Glutamatergic neuron (in vitro differentiated cells): ENCODE results near the gene NOP9. TPM values are rescaled to one million over a fixed set of nuclear protein-coding genes. Genes with fewer than 3 reads are reported as not detected.

Source experiments
- DNase-seq: peaks from one replicate; pipeline ENCODE4 v3.0.0; 2022
- H3K27ac Mint-ChIP-seq: one replicate; pipeline ENCODE4 v1.8.0; 2020; ENCODE audit warnings: mild to moderate bottlenecking, mixed read lengths, inconsistent platforms; ENCODE audit not compliant: unreplicated experiment
- H3K27me3 Mint-ChIP-seq: one replicate; pipeline ENCODE4 v1.8.0; 2020; ENCODE audit warnings: mild to moderate bottlenecking, moderate library complexity, mixed read lengths, inconsistent platforms; ENCODE audit not compliant: unreplicated experiment
- H3K36me3 Mint-ChIP-seq: one replicate; pipeline ENCODE4 v1.8.0; 2020; ENCODE audit warnings: mild to moderate bottlenecking, mixed read lengths, inconsistent platforms; ENCODE audit not compliant: unreplicated experiment
- H3K4me1 Mint-ChIP-seq: one replicate; pipeline ENCODE4 v1.8.0; 2020; ENCODE audit warnings: mild to moderate bottlenecking, low read depth, mixed read lengths, inconsistent platforms; ENCODE audit not compliant: unreplicated experiment
- H3K4me3 Mint-ChIP-seq: one replicate; pipeline ENCODE4 v1.8.0; 2020; ENCODE audit warnings: mild to moderate bottlenecking, mixed read lengths, inconsistent platforms; ENCODE audit not compliant: unreplicated experiment
- H3K9me3 Mint-ChIP-seq: one replicate; pipeline ENCODE4 v1.8.0; 2020; ENCODE audit warnings: mild to moderate bottlenecking, moderate library complexity, mixed read lengths, inconsistent platforms; ENCODE audit not compliant: unreplicated experiment
- total RNA-seq: library from RNA; stranded (reverse); fragmentation: NEBNext Ultra II Directional; extraction: Animal tissue kit (Norgen Biotek cat#: 25700); gene quantifications from one replicate; pipeline ENCODE4 v1.2.1, GENCODE V29; 2021; ENCODE audit not compliant: unreplicated experiment
- TF ChIP-seq, protein P1 (sequence below): fragments of 200-600 bp; sonication (generic); IDR thresholded peaks from one replicate; pipeline ENCODE4 v1.5.0; 2021; ENCODE audit not compliant: partially characterized antibody, unreplicated experiment

NOP9 gene
- total RNA-seq, 1 donor from 2014 or later = 29.2 TPM

DNA sequence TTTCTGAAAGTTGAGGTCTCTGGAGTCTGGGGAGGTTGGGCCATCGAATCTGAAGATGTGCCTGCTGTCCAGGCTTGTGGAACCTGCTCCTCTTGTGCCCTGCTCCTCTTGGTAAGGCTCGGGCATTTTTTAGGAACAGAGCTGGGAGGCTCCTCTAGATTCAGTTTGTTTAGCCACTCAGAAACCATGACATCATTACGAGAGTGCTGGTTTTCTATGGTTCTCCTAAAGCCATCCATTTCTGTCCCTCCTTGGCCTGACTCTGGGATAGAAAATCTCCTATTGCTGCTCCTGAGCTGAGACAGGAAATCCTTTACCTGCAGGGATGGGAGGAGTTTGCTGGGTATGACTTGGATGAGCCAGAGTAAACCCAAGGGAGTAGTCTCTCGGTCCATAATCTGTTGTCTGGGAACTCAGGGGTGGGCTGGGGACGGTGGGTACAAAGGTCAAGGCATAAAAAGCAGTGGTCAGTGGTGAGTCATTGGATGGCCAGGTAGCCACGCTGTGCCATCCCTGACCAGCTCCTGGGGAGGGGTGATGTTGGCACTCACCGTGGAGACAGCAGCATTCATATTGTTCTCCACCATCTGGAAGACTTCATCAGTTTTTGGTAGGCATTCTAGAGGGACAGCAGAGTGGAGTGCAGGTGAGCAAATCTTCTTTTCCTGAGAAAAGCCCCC, 37.6 kb downstream of the NOP9 start:
- H3K4me3 Mint-ChIP-seq = no peak overlapping the region
- peaks cover 3% of the 10 kb centered on the region for H3K9me3 Mint-ChIP-seq
- no peak overlapping the region for H3K27ac Mint-ChIP-seq
- H3K4me1 Mint-ChIP-seq = peaks cover 6% of the 10 kb centered on the region
- TF ChIP-seq, protein P1, sequence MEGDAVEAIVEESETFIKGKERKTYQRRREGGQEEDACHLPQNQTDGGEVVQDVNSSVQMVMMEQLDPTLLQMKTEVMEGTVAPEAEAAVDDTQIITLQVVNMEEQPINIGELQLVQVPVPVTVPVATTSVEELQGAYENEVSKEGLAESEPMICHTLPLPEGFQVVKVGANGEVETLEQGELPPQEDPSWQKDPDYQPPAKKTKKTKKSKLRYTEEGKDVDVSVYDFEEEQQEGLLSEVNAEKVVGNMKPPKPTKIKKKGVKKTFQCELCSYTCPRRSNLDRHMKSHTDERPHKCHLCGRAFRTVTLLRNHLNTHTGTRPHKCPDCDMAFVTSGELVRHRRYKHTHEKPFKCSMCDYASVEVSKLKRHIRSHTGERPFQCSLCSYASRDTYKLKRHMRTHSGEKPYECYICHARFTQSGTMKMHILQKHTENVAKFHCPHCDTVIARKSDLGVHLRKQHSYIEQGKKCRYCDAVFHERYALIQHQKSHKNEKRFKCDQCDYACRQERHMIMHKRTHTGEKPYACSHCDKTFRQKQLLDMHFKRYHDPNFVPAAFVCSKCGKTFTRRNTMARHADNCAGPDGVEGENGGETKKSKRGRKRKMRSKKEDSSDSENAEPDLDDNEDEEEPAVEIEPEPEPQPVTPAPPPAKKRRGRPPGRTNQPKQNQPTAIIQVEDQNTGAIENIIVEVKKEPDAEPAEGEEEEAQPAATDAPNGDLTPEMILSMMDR = no peak
- peaks cover 26% of the 10 kb centered on the region for H3K27me3 Mint-ChIP-seq
- DNase-seq = no peak
- H3K36me3 Mint-ChIP-seq = peaks cover 1% of the 10 kb centered on the region

DNA sequence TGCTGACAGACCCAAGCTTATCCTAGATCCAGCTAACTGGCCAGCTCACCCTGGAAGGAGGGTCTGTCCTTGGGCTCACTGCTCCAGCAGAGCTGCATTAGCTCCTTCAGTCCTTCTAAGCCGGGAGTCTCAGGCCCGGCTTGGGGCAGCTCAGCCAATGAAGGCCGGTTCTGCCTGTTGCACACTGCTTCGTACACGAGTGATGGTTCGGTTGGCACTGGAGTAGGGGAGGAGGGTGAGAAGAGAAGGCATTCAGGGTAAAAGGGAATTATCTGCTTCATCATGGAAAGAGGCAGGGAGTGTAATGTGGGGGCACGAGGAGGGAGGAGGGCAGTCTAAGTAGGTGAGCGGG, 38.1 kb downstream of the NOP9 start:
- TF ChIP-seq, protein P1 = no peak
- Mint-ChIP-seq H3K4me1 (peaks cover 4% of the 10 kb centered on the region), H3K4me3 (no peak overlapping the region), H3K27me3 (peaks cover 26% of the 10 kb centered on the region), H3K36me3 (no peaks in the 10 kb centered on the region), H3K27ac (no peak overlapping the region), H3K9me3 (peaks cover 2% of the 10 kb centered on the region)
- no peak for DNase-seq

DNA sequence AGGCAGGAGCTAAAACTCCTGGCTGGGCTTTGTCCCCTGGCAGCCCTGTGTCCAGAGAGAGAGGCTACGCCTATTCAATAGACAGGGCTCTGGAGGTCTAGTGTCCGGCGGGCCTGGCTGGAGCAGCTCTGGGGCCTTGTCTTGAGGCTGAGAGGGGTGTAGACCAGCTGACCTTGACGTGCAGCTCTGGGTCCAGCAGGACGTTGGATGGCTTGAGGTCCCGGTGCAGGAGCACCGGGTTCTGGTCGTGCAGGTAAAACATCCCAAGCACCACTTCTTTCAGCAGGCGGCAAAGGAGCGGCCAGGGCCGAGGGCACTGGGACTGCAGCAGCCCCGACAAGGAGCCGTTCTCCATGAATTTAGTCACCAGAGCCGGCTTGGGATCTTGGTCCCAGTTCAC, 39.2 kb downstream of the NOP9 start:
- Mint-ChIP-seq H3K27ac (no peak overlapping the region), H3K9me3 (peaks cover 2% of the 10 kb centered on the region), H3K4me3 (no peak overlapping the region), H3K36me3 (no peaks in the 10 kb centered on the region), H3K27me3 (peaks cover 23% of the 10 kb centered on the region), H3K4me1 (peaks cover 4% of the 10 kb centered on the region)
- TF ChIP-seq, protein P1 = no peak
- DNase-seq = no peak

DNA sequence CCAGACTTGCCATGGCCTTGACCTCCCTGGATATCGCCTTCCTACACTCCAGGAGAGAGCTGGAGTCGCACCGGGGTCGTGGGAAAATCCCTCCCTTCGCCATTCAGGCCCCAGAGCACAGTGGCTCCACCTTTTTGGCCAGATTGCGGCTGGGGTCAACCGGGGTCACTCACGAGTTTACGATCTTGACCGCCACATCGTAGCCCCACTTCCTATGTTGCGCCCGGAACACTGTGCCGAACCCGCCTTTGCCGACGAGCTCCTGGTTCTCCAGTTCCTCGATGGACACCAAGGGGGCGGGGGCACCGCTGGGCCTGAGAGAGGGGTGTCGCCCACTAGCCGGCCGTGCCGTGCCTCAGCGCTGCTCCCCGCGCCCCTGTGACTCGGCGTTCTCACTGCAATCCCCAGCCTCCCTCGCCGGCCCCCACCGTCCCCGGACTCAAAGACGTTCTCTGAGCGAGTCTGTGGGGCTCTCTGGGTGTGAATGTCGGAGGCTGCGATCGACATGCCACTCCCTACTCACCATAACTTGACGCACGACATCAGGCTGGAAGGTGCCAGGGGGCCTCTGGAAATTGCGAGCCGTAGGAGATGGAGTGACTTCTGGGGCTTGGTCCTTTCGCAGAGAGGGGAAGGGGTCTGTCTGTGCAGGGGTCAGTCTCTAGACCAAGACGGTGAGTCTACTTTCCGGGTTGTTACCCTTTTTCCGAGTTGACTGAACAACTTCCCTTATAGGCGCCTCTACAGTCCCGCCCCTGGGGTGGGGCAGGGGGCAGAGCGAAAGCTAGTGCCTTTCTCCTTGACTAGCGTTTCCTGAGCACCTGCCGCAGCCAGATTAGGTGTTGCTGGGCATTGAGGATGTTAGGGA, 39.9 kb downstream of the NOP9 start, which contains the start of gene RIPK3:
RIPK3 (minus strand) TSS at position 708 of the 868 bp plus-strand sequence; CDS start at position 543, 165 bp downstream.
- H3K9me3 Mint-ChIP-seq = no peaks in the 10 kb centered on the region
- no peak within 1 kb of the TSS for H3K27ac Mint-ChIP-seq
- no peak within 1 kb of the TSS for H3K4me3 Mint-ChIP-seq
- peak; percentile 25 for DNase-seq
- H3K36me3 Mint-ChIP-seq = no peaks in the 10 kb centered on the region
- H3K27me3 Mint-ChIP-seq = peaks cover 20% of the 10 kb centered on the region
- H3K4me1 Mint-ChIP-seq = peaks cover 2% of the 10 kb centered on the region
- TF ChIP-seq, protein P1 = no peak

DNA sequence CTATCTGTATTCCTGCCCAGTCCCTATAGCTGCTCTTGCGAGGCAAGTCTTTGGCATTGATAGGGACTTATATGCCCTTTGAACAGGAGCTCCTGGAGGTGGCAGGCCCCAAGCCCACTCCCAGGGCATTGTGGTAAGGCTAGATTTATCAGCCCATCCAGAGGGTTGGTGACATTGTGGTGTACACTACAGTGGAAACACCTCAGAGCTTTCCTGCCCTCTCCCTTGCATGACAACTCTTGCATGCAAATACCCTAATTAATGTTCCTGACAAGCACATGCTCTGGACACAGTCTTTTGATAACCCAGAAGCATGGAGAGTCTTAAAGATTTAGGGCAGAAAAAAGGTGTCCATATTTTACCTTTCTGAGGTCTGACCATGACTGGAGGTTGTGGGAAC, 41.0 kb downstream of the NOP9 start:
- TF ChIP-seq, protein P1 = no peak
- H3K4me3 Mint-ChIP-seq = no peak overlapping the region
- peaks cover 15% of the 10 kb centered on the region for H3K27me3 Mint-ChIP-seq
- no peaks in the 10 kb centered on the region for H3K36me3 Mint-ChIP-seq
- no peak overlapping the region for H3K27ac Mint-ChIP-seq
- H3K9me3 Mint-ChIP-seq = no peaks in the 10 kb centered on the region
- H3K4me1 Mint-ChIP-seq = no peaks in the 10 kb centered on the region
- no peak for DNase-seq
